HepG2 (cell line): ENCODE data around the gene STXBP5L. TPM values are rescaled to one million over a fixed set of nuclear protein-coding genes. Genes with fewer than 3 reads are reported as not detected.

ENCODE experiments used
- ATAC-seq: fragments of 200-7000 bp; cut with Tn5 transposase; 3 replicates; pipeline ENCODE4 v1.9.1; 2020; ENCODE audit warnings: mild to moderate bottlenecking, moderate library complexity
- BruUV-seq: library from RNA; stranded (reverse); fragments of 400-500 nt; replicated peaks from 2 replicates; lab custom pipeline; 2021; lab: Mats Ljungman, UMichigan
- CTCF ChIA-PET: fragments of 300-600 bp; formaldehyde crosslinking; extraction: SDS; loops from one replicate; lab custom pipeline; 2021; ENCODE audit warnings: low total read pairs, inconsistent platforms, low intra/inter-chr PET ratio; lab: Yijun Ruan, JAX
- POLR2A ChIA-PET: fragments of 350-600 bp; sonication (Branson Sonifier 250); formaldehyde crosslinking; loops from one replicate; lab custom pipeline; 2020; ENCODE audit warnings: antibody characterized with exemption, inconsistent platforms; lab: Yijun Ruan, JAX
- DNase-seq: peaks from one replicate; pipeline ENCODE4 v3.0.0-alpha.2; 2015; ENCODE audit warnings: low spot score
- FAIRE-seq: peaks from 3 replicates; lab custom pipeline; 2011; peaks lifted over from hg19 to GRCh38; lab: Jason Lieb, UNC
- H2AFZ ChIP-seq: one replicate; pipeline ENCODE4 v1.6.1; 2011; ENCODE audit warnings: low read length, inconsistent platforms
- H3K27ac ChIP-seq: fragments of 300-600 bp; 3 replicates; pipeline ENCODE4 v1.8.0; 2011; ENCODE audit warnings: mixed run types, mild to moderate bottlenecking, mixed read lengths, low read length, inconsistent platforms; ENCODE audit not compliant: insufficient read depth; ENCODE audit errors: extremely low read length
- H3K27me3 ChIP-seq, 2 experiments: fragments of 200-600 bp in 1 of 2; 2 replicates in 1 of 2; 3 replicates in 1 of 2; pipeline versions ENCODE4 v1.6.0 to v1.8.0; 2011; ENCODE audit warnings: low read length in 2 of 2, mild to moderate bottlenecking in 2 of 2, moderate library complexity in 2 of 2, inconsistent platforms in 1 of 2; ENCODE audit not compliant: insufficient read depth in 2 of 2, control insufficient read depth in 1 of 2
- H3K36me3 ChIP-seq, 2 experiments: fragments of 200-600 bp in 1 of 2; replicated peaks in 1 of 2; 2 replicates in 1 of 2; 3 replicates in 1 of 2; pipeline versions ENCODE4 v1.5.1 to v1.8.0; 2011; ENCODE audit warnings: low read length in 2 of 2, inconsistent platforms in 1 of 2; ENCODE audit not compliant: insufficient read depth in 2 of 2, control insufficient read depth in 1 of 2
- H3K4me1 ChIP-seq: 2 replicates; pipeline ENCODE4 v1.5.1; 2012; ENCODE audit warnings: low read length, inconsistent platforms; ENCODE audit not compliant: insufficient read depth
- H3K4me2 ChIP-seq: 2 replicates; pipeline ENCODE4 v1.6.0; 2011; ENCODE audit warnings: low read depth, low read length, inconsistent platforms
- H3K4me3 ChIP-seq, 3 experiments: fragments of 200-600 bp in 1 of 3; sonication (generic), shearing (Covaris generic) in 1 of 3; replicated peaks in 1 of 3; 2 replicates each; pipeline ENCODE4 v1.5.1; 2011 to 2016; ENCODE audit warnings: low read length in 3 of 3, inconsistent platforms in 2 of 3, low read depth in 2 of 3, mild to moderate bottlenecking in 2 of 3, control low read depth in 1 of 3, mixed read lengths in 1 of 3; ENCODE audit not compliant: insufficient read depth in 1 of 3
- H3K79me2 ChIP-seq: one replicate; pipeline ENCODE4 v1.6.1; 2011; ENCODE audit warnings: low read length, inconsistent platforms; ENCODE audit not compliant: insufficient read depth
- H3K9ac ChIP-seq: 2 replicates; pipeline ENCODE4 v1.6.0; 2011; ENCODE audit warnings: mild to moderate bottlenecking, low read depth, low read length, inconsistent platforms; ENCODE audit not compliant: insufficient read depth
- H3K9me3 ChIP-seq: 2 replicates; pipeline ENCODE4 v1.5.1; 2012; ENCODE audit warnings: mild to moderate bottlenecking, low read length
- H4K20me1 ChIP-seq: 2 replicates; pipeline ENCODE4 v1.6.0; 2011; ENCODE audit warnings: inconsistent platforms, mild to moderate bottlenecking, low read length, moderate library complexity; ENCODE audit not compliant: insufficient read depth
- ARID4A ChIP-seq: sonication (generic); formaldehyde crosslinking; IDR thresholded peaks from 2 replicates; pipeline ENCODE4 v1.5.0; 2020; ENCODE audit warnings: mild to moderate bottlenecking, missing genetic modification reagents, borderline replicate concordance
- EED ChIP-seq: sonication (generic); formaldehyde crosslinking; IDR thresholded peaks from 2 replicates; pipeline ENCODE4 v1.5.0; 2020; ENCODE audit warnings: mild to moderate bottlenecking, missing genetic modification reagents
- ELK4 ChIP-seq: sonication (generic); formaldehyde crosslinking; IDR thresholded peaks from 2 replicates; pipeline ENCODE4 v1.9.0; 2021; ENCODE audit warnings: missing genetic modification reagents, borderline replicate concordance
- GATAD1 ChIP-seq: IDR thresholded peaks from 2 replicates; pipeline ENCODE4 v1.6.1; 2016; ENCODE audit warnings: missing genetic modification reagents, missing compliant biosample characterization
- GLMP ChIP-seq: sonication (generic); formaldehyde crosslinking; IDR thresholded peaks from 2 replicates; pipeline ENCODE4 v1.9.0; 2021; ENCODE audit warnings: missing genetic modification reagents, mild to moderate bottlenecking, borderline replicate concordance
- JDP2 ChIP-seq: sonication (generic); formaldehyde crosslinking; IDR thresholded peaks from 2 replicates; pipeline ENCODE4 v1.8.1; 2022; ENCODE audit warnings: missing genetic modification reagents, borderline replicate concordance
- MED8 ChIP-seq: sonication (generic); formaldehyde crosslinking; IDR thresholded peaks from 2 replicates; pipeline ENCODE4 v1.8.1; 2023; ENCODE audit warnings: mild to moderate bottlenecking, missing genetic modification reagents; ENCODE audit not compliant: insufficient replicate concordance
- MTA3 ChIP-seq: sonication (generic); formaldehyde crosslinking; IDR thresholded peaks from 2 replicates; pipeline ENCODE4 v1.4.0; 2020; ENCODE audit warnings: missing genetic modification reagents
- TFDP1 ChIP-seq: IDR thresholded peaks from 2 replicates; pipeline ENCODE4 v1.6.1; 2016; ENCODE audit warnings: missing compliant biosample characterization, missing genetic modification reagents, borderline replicate concordance
- THAP8 ChIP-seq: sonication (generic); formaldehyde crosslinking; IDR thresholded peaks from 2 replicates; pipeline ENCODE4 v1.5.1; 2020; ENCODE audit warnings: missing genetic modification reagents, mild to moderate bottlenecking, borderline replicate concordance
- YEATS4 ChIP-seq: sonication (generic); formaldehyde crosslinking; IDR thresholded peaks from 2 replicates; pipeline ENCODE4 v1.4.0; 2020; ENCODE audit warnings: missing genetic modification reagents, borderline replicate concordance
- ZBTB33 ChIP-seq: sonication (generic); formaldehyde crosslinking; IDR thresholded peaks from 2 replicates; pipeline ENCODE4 v1.4.0; 2020; ENCODE audit warnings: missing genetic modification reagents
- ZNF563 ChIP-seq: sonication (generic); formaldehyde crosslinking; IDR thresholded peaks from 2 replicates; pipeline ENCODE4 v1.8.0; 2022; ENCODE audit warnings: mild to moderate bottlenecking, moderate library complexity, missing genetic modification reagents
- ZNF629 ChIP-seq: sonication (generic); formaldehyde crosslinking; conservative IDR thresholded peaks from 2 replicates; pipeline ENCODE4 v1.5.0; 2020; ENCODE audit warnings: missing genetic modification reagents
- WGBS: methylation state at CpG from one replicate; pipeline ENCODE4 v1.1.6; 2017; ENCODE audit warnings: low lambda C conversion rate; 5-methylcytosine and 5-hydroxymethylcytosine counted together
- in situ Hi-C: cut with HindIII; loops from 2 replicates; pipeline ENCODE4 v1.10.0; 2017; ENCODE audit warnings: low pct_unique_long_range_greater_than_20kb; ENCODE audit not compliant: extremely low pct_ligation_motif_present
- intact Hi-C: fragments of 100-400 bp; cut with micrococcal nuclease; formaldehyde crosslinking; loops from one replicate; pipeline ENCODE4 v1.10.0; 2022; ENCODE audit not compliant: unreplicated experiment
- polyA plus RNA-seq, 8 experiments: library from polyadenylated mRNA; depleted of rRNA in 3 of 8; stranded (reverse) in 7 of 8; unstranded in 1 of 8; fragments of >200 nt; fragmentation: Illumina TruSeq in 4 of 8; extraction: Trizol in 4 of 8; gene quantifications; 2 replicates each; pipeline versions ENCODE4 v1.2.1 to v1.2.3, GENCODE V29; 2011 to 2016; ENCODE audit warnings: low read depth in 4 of 8, missing spikeins in 1 of 8, mixed read lengths in 1 of 8; ENCODE audit not compliant: insufficient read depth in 1 of 8
- total RNA-seq, 5 experiments: library from RNA; depleted of rRNA; stranded (reverse); fragments of >200 nt; fragmentation: Illumina TruSeq; extraction: Trizol; gene quantifications; 2 replicates each; pipeline ENCODE4 v1.2.3, GENCODE V29; 2016; ENCODE audit warnings: low read depth in 1 of 5

The STXBP5L gene
- total and polyA plus RNA-seq, 2 of the 13 experiments (the other 11 are each of a cell fraction or from before 2014, with no cell fraction given): not detected

GRCh38 chr3:121231872-121232271 is 323.9 kb downstream of the STXBP5L start:
- FAIRE-seq (no peak), ATAC-seq (no peak), DNase-seq (no peak)
- no TSS peak for BruUV-seq
- Histone ChIP-seq H4K20me1 (no peaks in the 10 kb centered on the region), H3K4me2 (no peak overlapping the region), H3K79me2 (no peaks in the 10 kb centered on the region), H3K27me3 (no peaks in the 10 kb centered on the region), H2AFZ (no peak overlapping the region), H3K4me3 (no peak overlapping the region), H3K9me3 (no peaks in the 10 kb centered on the region), H3K9ac (no peak overlapping the region), H3K4me1 (no peaks in the 10 kb centered on the region), H3K27ac (no peak overlapping the region), H3K36me3 (no peaks in the 10 kb centered on the region)
- 0% methylated on average over 2 of the region's 3 CpGs for WGBS
- ChIA-PET CTCF (no interaction called here), POLR2A (no interaction called here)
- intact Hi-C loops (no loop called here), in situ Hi-C loops (no loop called here)
- no peak for TF ChIP-seq TFDP1
- no peak for TF ChIP-seq YEATS4
- TF ChIP-seq JDP2 (CRISPR knock-in tag): no peak
- no peak for TF ChIP-seq MTA3 (CRISPR knock-in tag)
- TF ChIP-seq ZNF629 (CRISPR knock-in tag): no peak
- no peak for TF ChIP-seq THAP8 (CRISPR knock-in tag)
- TF ChIP-seq MED8: no peak
- TF ChIP-seq GATAD1: no peak
- no peak for TF ChIP-seq ZNF563
- TF ChIP-seq ZBTB33 (CRISPR knock-in tag): no peak
- no peak for TF ChIP-seq ARID4A (CRISPR knock-in tag)
- no peak for TF ChIP-seq ELK4 (CRISPR knock-in tag)
- no peak for TF ChIP-seq GLMP
- no peak for TF ChIP-seq EED (CRISPR knock-in tag)
